Progenitor cell of endocrine pancreas (in vitro differentiated cells): ENCODE measurements around the gene NLRP6. TPM values are rescaled to one million over a fixed set of nuclear protein-coding genes. Genes with fewer than 3 reads are reported as not detected.
"Not testable (repeated sequence)": the region's sequence is repeated elsewhere in the genome, so short reads cannot be mapped to it uniquely, and the experiment has no call there.

ENCODE experiments used
- DNase-seq: peaks from one replicate; pipeline ENCODE4 v3.0.0; 2021; ENCODE audit warnings: low spot score; ENCODE audit not compliant: unreplicated experiment
- H3K27ac Mint-ChIP-seq: 2 replicates; pipeline ENCODE4 v1.8.0; 2021; ENCODE audit warnings: mild to moderate bottlenecking, moderate library complexity, mixed read lengths
- H3K27me3 Mint-ChIP-seq: 2 replicates; pipeline ENCODE4 v1.8.0; 2021; ENCODE audit warnings: mixed read lengths
- H3K36me3 Mint-ChIP-seq: 2 replicates; pipeline ENCODE4 v1.8.0; 2022; ENCODE audit warnings: mixed read lengths; ENCODE audit not compliant: insufficient read depth
- H3K4me1 Mint-ChIP-seq: 2 replicates; pipeline ENCODE4 v1.8.0; 2021; ENCODE audit warnings: low read depth, mixed read lengths
- H3K4me3 Mint-ChIP-seq: 2 replicates; pipeline ENCODE4 v1.8.0; 2021; ENCODE audit warnings: low read depth, mild to moderate bottlenecking, moderate library complexity, mixed read lengths
- H3K9me3 Mint-ChIP-seq: 2 replicates; pipeline ENCODE4 v1.8.0; 2021; ENCODE audit warnings: low read depth, mixed read lengths
- total RNA-seq: library from RNA; stranded (reverse); gene quantifications from 2 replicates; pipeline ENCODE4 v1.2.1, GENCODE V29; 2021
- TF ChIP-seq, protein P1 (sequence below): fragments of 200-600 bp; sonication (generic); IDR thresholded peaks from one replicate; pipeline ENCODE4 v1.5.0; 2021; ENCODE audit warnings: antibody characterized with exemption, mild to moderate bottlenecking; ENCODE audit not compliant: unreplicated experiment

NLRP6 gene
- total RNA-seq, 1 donor from 2014 or later, result not detected

DNA sequence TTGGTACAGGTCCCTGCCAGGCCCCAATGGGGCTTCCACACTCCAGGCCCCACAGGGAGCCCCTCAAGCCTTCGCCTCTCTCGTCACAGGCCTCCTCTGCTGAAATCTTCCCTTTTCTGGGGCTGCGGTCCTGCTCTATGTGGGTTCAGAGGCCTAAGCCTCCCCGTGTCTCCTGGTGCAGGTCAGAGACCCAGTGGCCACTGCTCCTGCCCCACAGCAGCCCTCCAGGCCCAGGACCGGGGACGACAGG is 48.3 kb downstream of the NLRP6 start:
- H3K4me3 Mint-ChIP-seq, result no peak overlapping the region
- H3K4me1 Mint-ChIP-seq, result peaks cover 10% of the 10 kb centered on the region
- H3K27ac Mint-ChIP-seq, result no peak overlapping the region
- H3K36me3 Mint-ChIP-seq, result no peaks in the 10 kb centered on the region
- no peak for DNase-seq
- no peaks in the 10 kb centered on the region for H3K9me3 Mint-ChIP-seq
- TF ChIP-seq, protein P1, sequence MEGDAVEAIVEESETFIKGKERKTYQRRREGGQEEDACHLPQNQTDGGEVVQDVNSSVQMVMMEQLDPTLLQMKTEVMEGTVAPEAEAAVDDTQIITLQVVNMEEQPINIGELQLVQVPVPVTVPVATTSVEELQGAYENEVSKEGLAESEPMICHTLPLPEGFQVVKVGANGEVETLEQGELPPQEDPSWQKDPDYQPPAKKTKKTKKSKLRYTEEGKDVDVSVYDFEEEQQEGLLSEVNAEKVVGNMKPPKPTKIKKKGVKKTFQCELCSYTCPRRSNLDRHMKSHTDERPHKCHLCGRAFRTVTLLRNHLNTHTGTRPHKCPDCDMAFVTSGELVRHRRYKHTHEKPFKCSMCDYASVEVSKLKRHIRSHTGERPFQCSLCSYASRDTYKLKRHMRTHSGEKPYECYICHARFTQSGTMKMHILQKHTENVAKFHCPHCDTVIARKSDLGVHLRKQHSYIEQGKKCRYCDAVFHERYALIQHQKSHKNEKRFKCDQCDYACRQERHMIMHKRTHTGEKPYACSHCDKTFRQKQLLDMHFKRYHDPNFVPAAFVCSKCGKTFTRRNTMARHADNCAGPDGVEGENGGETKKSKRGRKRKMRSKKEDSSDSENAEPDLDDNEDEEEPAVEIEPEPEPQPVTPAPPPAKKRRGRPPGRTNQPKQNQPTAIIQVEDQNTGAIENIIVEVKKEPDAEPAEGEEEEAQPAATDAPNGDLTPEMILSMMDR, result no peak
- H3K27me3 Mint-ChIP-seq, result peaks cover 3% of the 10 kb centered on the region

DNA sequence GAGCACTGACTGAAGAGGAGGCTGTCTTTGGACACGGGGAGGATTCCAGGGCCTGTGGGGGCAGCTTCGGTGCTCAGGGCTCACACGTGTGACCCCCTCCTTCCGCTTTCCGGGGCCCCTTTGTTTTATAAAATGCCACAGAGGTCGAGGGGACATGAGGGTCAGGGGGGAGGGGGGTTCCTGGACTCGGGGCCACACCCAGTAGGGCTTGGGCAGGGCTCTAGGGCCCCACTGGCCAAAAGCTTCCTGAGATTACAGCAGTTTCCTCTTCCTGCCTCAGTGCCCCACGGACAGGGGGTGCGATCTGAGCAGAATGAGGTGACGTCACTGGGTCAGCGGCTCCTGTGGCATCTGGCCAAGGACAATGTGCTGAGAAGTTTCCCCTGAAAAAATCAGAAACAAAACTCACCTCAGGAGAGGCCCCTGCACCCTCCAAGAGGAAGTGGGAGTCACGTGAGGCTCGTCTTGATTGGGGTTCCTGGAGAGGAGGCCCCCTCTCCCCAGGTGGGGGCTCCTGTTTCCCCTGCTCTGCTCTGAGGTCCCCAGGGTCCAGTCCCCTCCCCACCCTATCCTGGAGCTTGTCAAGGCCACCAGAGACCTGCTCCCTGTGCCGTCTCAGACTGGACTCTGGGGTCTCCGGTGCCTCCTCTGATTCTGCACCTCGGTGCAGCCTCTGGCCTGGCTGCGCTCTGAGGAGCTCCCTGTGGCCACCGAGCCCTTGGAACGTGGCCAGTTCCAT is 48.8 kb downstream of the NLRP6 start:
- H3K27me3 Mint-ChIP-seq, result peaks cover 3% of the 10 kb centered on the region
- no peak for DNase-seq
- H3K9me3 Mint-ChIP-seq, result no peaks in the 10 kb centered on the region
- H3K4me3 Mint-ChIP-seq, result no peak overlapping the region
- H3K4me1 Mint-ChIP-seq, result peaks cover 10% of the 10 kb centered on the region
- no peak overlapping the region for H3K27ac Mint-ChIP-seq
- TF ChIP-seq, protein P1, result no peak
- no peaks in the 10 kb centered on the region for H3K36me3 Mint-ChIP-seq

DNA sequence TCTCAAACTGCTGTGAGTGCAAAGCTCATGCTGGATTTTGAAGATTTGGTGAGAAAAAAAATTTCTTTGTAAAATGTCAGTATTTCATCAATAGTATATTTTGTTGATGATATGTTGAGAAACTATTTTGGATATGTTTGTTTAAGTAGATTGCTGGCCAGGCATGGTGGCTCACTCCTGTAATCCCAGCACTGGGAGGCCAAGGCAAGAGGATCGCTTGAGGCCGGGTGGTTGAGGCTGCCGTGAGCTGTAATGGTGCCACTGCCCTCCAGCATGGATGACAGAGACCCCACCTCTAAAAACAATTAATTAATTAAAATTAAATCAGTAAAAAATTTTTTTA is 49.3 kb downstream of the NLRP6 start:
- H3K9me3 Mint-ChIP-seq, result no peaks in the 10 kb centered on the region
- peaks cover 3% of the 10 kb centered on the region for H3K27me3 Mint-ChIP-seq
- no peaks in the 10 kb centered on the region for H3K36me3 Mint-ChIP-seq
- TF ChIP-seq, protein P1, result no peak
- H3K4me3 Mint-ChIP-seq, result no peak overlapping the region
- H3K27ac Mint-ChIP-seq, result no peak overlapping the region
- DNase-seq, result no peak
- peaks cover 10% of the 10 kb centered on the region for H3K4me1 Mint-ChIP-seq

DNA sequence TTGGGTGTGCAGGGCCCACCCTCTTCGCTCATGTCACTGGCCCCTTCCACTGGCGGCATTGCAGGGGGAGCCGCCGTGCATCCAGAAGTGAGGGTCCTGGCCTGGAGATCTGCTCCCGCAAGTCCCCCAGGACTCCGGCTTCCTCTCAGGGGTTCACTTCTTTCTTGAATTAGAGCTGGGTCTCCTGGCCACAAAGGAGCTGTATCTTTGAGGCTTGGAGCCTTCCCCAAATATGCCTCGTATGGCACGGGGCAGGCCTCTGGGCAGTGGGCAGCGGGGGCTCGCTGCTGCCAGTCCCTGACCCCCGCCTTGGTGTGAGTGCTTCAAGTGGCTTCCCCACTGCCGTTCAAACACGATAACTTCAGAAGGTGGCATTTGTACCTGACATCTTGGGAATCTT is 49.8 kb downstream of the NLRP6 start:
- H3K27me3 Mint-ChIP-seq, result peaks cover 3% of the 10 kb centered on the region
- TF ChIP-seq, protein P1, result no peak
- no peaks in the 10 kb centered on the region for H3K36me3 Mint-ChIP-seq
- no peak overlapping the region for H3K27ac Mint-ChIP-seq
- no peak for DNase-seq
- H3K9me3 Mint-ChIP-seq, result no peaks in the 10 kb centered on the region
- H3K4me3 Mint-ChIP-seq, result no peak overlapping the region
- H3K4me1 Mint-ChIP-seq, result peaks cover 10% of the 10 kb centered on the region

DNA sequence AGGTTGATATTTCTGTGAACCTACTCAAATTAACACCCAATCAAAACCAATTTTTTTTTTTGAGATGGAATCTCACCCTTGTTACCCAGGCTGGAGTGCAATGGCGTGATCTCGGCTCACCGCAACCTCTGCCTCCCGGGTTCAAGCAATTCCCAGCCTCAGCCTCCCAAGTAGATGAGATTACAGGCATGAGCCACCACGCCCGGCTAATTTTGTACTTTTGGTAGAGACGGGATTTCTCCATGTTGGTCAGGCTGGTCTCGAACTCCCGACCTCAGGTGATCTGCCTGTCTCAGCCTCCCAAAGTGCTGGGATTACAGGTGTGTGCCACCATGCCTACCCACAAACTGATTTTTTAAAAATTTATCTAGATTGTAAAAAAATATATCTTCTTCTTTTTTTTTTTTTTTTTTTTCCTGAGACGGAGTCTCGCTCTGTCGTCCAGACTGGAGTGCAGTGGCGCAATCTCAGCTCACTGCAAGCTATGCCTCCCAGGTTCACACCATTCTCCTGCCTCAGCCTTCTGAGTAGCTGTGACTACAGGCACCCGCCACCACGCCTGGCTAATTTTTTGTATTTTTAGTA is 50.4 kb downstream of the NLRP6 start:
- H3K4me3 Mint-ChIP-seq, DNase-seq, H3K36me3 Mint-ChIP-seq, H3K9me3 Mint-ChIP-seq, H3K27ac Mint-ChIP-seq, H3K27me3 Mint-ChIP-seq: not testable (repeated sequence)
- H3K4me1 Mint-ChIP-seq, result peaks cover 11% of the 10 kb centered on the region

DNA sequence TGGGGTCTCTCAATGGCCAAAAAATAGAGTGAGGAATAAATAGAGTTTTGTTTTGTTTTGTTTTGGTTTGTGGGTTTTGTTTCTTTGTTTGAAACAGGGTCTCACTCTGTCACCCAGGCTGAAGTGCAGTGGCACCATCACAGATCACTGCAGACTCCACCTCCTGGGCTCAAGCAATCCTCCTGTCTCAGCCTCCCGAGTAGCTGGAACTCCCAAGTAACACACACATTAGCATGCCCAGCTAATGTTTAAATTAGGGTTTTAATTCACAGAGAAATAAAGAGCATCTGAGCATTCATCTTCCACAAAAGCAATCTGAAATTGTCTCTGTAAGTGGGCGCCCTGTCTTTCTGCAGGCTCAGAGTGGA is 51.7 kb downstream of the NLRP6 start:
- Mint-ChIP-seq H3K4me1 (peaks cover 18% of the 10 kb centered on the region), H3K9me3 (no peaks in the 10 kb centered on the region), H3K36me3 (no peaks in the 10 kb centered on the region), H3K4me3 (no peak overlapping the region), H3K27me3 (peaks cover 3% of the 10 kb centered on the region), H3K27ac (no peak overlapping the region)
- TF ChIP-seq, protein P1, result no peak
- no peak for DNase-seq
